Measurements from ENCODE around the gene PLXNB1.

PLXNB1 gene

GRCh38 chr3:48407542-48408099 is 22.3 kb downstream of the PLXNB1 start:
- Histone ChIP-seq H3K4me3 (ENCODE audit: insufficient read length, low read depth) (no peak overlapping the region), H3K4me1 (ENCODE audit: insufficient read depth, insufficient read length) (peaks cover 2% of the 10 kb centered on the region), H3K36me3 (ENCODE audit: insufficient read depth, insufficient read length, low read length) (peaks cover 98% of the 10 kb centered on the region), H3K9me3 (ENCODE audit: insufficient read depth, low read length) (no peaks in the 10 kb centered on the region), H3K9ac (ENCODE audit: insufficient read length, low read depth) (no peak overlapping the region), H3K27me3 (ENCODE audit: insufficient read depth, insufficient read length) (no peaks in the 10 kb centered on the region)
- TF ChIP-seq YY1 (IDR thresholded peaks at IDR 0.05; ENCODE audit: insufficient read depth, insufficient read length) = no peak
- no peak for TF ChIP-seq ZNF274 (IDR thresholded peaks at IDR 0.05; ENCODE audit: low read depth, low read length)
- no peak for TF ChIP-seq SUZ12 (IDR thresholded peaks at IDR 0.05; ENCODE audit: extremely low read depth, insufficient read depth, insufficient read length)
- no peak for DNase-seq (ENCODE audit: low read depth, low spot score)

DNA sequence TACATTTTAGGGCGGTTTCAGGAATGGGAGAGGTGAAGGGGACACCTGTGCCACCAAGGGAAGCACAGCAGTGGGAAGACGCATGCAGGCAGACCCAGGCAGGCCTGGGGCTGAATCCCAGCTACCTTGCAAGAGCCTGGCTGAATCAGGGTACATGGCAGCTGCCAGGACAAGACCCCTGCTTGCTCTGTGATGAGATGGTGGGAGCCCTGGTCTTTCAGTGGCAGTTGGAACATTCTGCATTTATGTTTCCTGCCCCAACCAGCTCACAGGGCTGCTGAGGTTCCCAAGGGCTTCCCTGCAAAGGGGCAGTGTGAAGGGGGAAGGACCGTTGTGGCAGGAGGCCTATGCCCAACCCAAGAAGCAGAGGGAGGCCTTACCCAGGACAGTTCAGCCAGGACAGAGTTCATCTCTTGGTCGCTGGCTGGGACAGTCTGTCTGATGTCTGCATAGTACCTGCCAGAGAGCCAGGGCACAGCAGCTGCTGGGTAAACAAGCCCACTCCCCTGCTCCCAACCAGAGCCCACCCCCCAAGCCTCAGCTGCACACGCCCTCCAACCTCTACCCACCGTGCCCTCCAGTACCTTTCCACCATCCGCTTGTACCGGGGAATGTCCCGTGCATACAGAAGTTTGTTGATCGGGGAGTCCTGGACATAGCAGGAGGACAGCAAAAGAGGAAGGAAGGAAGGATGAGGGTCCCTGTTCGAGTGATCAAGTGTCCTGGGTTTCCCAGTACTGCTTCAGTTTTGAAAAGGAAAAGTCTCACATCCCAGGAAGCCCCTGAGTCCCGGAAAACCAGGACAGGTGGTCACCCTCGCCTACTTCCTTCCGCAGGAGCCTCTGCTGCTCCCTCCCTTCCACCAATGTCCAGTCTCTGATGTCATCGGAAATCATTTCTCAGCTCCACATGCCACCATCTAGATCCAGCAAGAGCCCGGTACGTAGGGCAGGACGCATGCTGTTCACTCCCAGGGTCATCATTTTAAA is 23.1 kb downstream of the PLXNB1 start:
- Histone ChIP-seq H3K4me3 (ENCODE audit: insufficient read length, low read depth) (no peak overlapping the region), H3K9ac (ENCODE audit: insufficient read length, low read depth) (no peak overlapping the region), H3K36me3 (ENCODE audit: insufficient read depth, insufficient read length, low read length) (peaks cover 95% of the 10 kb centered on the region), H3K4me1 (ENCODE audit: insufficient read depth, insufficient read length) (peaks cover 2% of the 10 kb centered on the region), H3K27me3 (ENCODE audit: insufficient read depth, insufficient read length) (no peaks in the 10 kb centered on the region), H3K9me3 (ENCODE audit: insufficient read depth, low read length) (no peaks in the 10 kb centered on the region)
- no peak for DNase-seq (ENCODE audit: low read depth, low spot score)
- no peak for TF ChIP-seq YY1 (IDR thresholded peaks at IDR 0.05; ENCODE audit: insufficient read depth, insufficient read length)
- TF ChIP-seq ZNF274 (IDR thresholded peaks at IDR 0.05; ENCODE audit: low read depth, low read length) = no peak
- no peak for TF ChIP-seq SUZ12 (IDR thresholded peaks at IDR 0.05; ENCODE audit: extremely low read depth, insufficient read depth, insufficient read length)

GRCh38 chr3:48405971-48406370 is 23.9 kb downstream of the PLXNB1 start:
- Histone ChIP-seq H3K9ac (ENCODE audit: insufficient read length, low read depth) (no peak overlapping the region), H3K36me3 (ENCODE audit: insufficient read depth, insufficient read length, low read length) (peaks cover 92% of the 10 kb centered on the region), H3K9me3 (ENCODE audit: insufficient read depth, low read length) (no peaks in the 10 kb centered on the region), H3K27me3 (ENCODE audit: insufficient read depth, insufficient read length) (no peaks in the 10 kb centered on the region), H3K4me1 (ENCODE audit: insufficient read depth, insufficient read length) (peaks cover 2% of the 10 kb centered on the region), H3K4me3 (ENCODE audit: insufficient read length, low read depth) (no peak overlapping the region)
- TF ChIP-seq YY1 (IDR thresholded peaks at IDR 0.05; ENCODE audit: insufficient read depth, insufficient read length) (no peak), SUZ12 (IDR thresholded peaks at IDR 0.05; ENCODE audit: extremely low read depth, insufficient read depth, insufficient read length) (no peak), ZNF274 (IDR thresholded peaks at IDR 0.05; ENCODE audit: low read depth, low read length) (no peak)
- no peak for DNase-seq (ENCODE audit: low read depth, low spot score)

GRCh38 chr3:48405343-48405881 is 24.5 kb downstream of the PLXNB1 start:
- no peak for DNase-seq (ENCODE audit: low read depth, low spot score)
- TF ChIP-seq ZNF274 (IDR thresholded peaks at IDR 0.05; ENCODE audit: low read depth, low read length) (no peak), YY1 (IDR thresholded peaks at IDR 0.05; ENCODE audit: insufficient read depth, insufficient read length) (no peak), SUZ12 (IDR thresholded peaks at IDR 0.05; ENCODE audit: extremely low read depth, insufficient read depth, insufficient read length) (no peak)
- no peaks in the 10 kb centered on the region for H3K9me3 ChIP-seq (ENCODE audit: insufficient read depth, low read length)
- H3K9ac ChIP-seq (ENCODE audit: insufficient read length, low read depth) = no peak overlapping the region
- H3K27me3 ChIP-seq (ENCODE audit: insufficient read depth, insufficient read length) = no peaks in the 10 kb centered on the region
- H3K4me1 ChIP-seq (ENCODE audit: insufficient read depth, insufficient read length) = peaks cover 2% of the 10 kb centered on the region
- peaks cover 92% of the 10 kb centered on the region for H3K36me3 ChIP-seq (ENCODE audit: insufficient read depth, insufficient read length, low read length)
- no peak overlapping the region for H3K4me3 ChIP-seq (ENCODE audit: insufficient read length, low read depth)

DNA sequence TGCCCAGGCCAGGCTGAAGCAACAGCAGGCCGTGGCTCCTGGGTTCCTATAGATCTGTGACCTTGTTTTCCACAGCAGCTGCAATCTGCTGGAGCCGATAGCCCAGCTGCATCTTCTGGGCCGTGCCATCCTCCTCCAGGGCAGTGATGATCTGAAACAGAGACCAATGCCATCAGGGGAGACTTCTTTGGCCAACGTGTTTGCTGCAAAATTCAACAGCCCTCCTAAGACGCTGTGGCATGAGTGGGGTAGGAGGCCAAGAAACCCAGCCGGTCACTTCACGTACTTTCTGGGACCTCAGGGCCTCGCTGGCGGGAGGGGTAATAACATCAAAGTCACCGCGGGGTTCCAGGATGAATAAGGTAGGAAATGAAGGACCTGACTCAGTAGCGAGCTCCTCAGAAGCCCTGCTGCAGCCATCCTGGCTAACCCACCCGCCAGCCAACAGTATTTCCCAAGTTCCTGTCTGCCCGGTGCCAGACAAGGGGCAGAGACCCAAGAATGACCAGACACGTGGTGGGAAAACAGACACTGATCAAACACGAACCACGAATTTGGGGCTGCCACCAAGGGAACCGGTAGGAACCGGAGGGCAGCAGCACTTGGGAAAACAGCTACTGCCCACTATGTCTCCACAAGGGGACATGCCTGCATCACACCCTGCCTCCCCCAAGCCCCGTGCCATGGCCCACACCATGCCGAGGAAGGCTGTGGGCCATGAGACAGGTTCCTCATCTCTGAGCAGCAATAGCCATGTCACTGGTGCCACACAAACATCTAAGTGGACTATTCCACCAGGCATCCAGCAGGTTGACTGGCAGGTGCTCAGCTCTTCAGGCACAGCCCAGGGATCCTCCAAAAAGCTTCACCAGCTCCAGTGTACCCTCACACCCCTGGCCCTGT is 25.2 kb downstream of the PLXNB1 start:
- Histone ChIP-seq H3K4me3 (ENCODE audit: insufficient read length, low read depth) (no peak overlapping the region), H3K27me3 (ENCODE audit: insufficient read depth, insufficient read length) (no peaks in the 10 kb centered on the region), H3K9ac (ENCODE audit: insufficient read length, low read depth) (no peak overlapping the region), H3K9me3 (ENCODE audit: insufficient read depth, low read length) (no peaks in the 10 kb centered on the region), H3K36me3 (ENCODE audit: insufficient read depth, insufficient read length, low read length) (peaks cover 86% of the 10 kb centered on the region), H3K4me1 (ENCODE audit: insufficient read depth, insufficient read length) (peaks cover 2% of the 10 kb centered on the region)
- TF ChIP-seq SUZ12 (IDR thresholded peaks at IDR 0.05; ENCODE audit: extremely low read depth, insufficient read depth, insufficient read length) = no peak
- no peak for TF ChIP-seq ZNF274 (IDR thresholded peaks at IDR 0.05; ENCODE audit: low read depth, low read length)
- no peak for TF ChIP-seq YY1 (IDR thresholded peaks at IDR 0.05; ENCODE audit: insufficient read depth, insufficient read length)
- DNase-seq (ENCODE audit: low read depth, low spot score) = no peak

GRCh38 chr3:48403533-48404439 is 26.1 kb downstream of the PLXNB1 start:
- Histone ChIP-seq H3K9ac (ENCODE audit: insufficient read length, low read depth) (no peak overlapping the region), H3K9me3 (ENCODE audit: insufficient read depth, low read length) (no peaks in the 10 kb centered on the region), H3K36me3 (ENCODE audit: insufficient read depth, insufficient read length, low read length) (peaks cover 77% of the 10 kb centered on the region), H3K4me3 (ENCODE audit: insufficient read length, low read depth) (no peak overlapping the region), H3K4me1 (ENCODE audit: insufficient read depth, insufficient read length) (no peaks in the 10 kb centered on the region), H3K27me3 (ENCODE audit: insufficient read depth, insufficient read length) (no peaks in the 10 kb centered on the region)
- DNase-seq (ENCODE audit: low read depth, low spot score) = no peak
- TF ChIP-seq ZNF274 (IDR thresholded peaks at IDR 0.05; ENCODE audit: low read depth, low read length) = no peak

Data from NT2/D1 (cell line).